SK-N-MC (cell line): ENCODE data around the gene NCBP2L.

Experiments
- EZH2 ChIP-seq: fragments of 200-600 bp; sonication (generic); IDR thresholded peaks from one replicate; pipeline ENCODE4 v1.6.1; 2017; ENCODE audit warnings: antibody characterized with exemption
- POLR2AphosphoS5 ChIP-seq: IDR thresholded peaks from 2 replicates; pipeline ENCODE4 v1.6.1; 2012; ENCODE audit warnings: mild to moderate bottlenecking, low read depth, low read length, borderline replicate concordance

DNA sequence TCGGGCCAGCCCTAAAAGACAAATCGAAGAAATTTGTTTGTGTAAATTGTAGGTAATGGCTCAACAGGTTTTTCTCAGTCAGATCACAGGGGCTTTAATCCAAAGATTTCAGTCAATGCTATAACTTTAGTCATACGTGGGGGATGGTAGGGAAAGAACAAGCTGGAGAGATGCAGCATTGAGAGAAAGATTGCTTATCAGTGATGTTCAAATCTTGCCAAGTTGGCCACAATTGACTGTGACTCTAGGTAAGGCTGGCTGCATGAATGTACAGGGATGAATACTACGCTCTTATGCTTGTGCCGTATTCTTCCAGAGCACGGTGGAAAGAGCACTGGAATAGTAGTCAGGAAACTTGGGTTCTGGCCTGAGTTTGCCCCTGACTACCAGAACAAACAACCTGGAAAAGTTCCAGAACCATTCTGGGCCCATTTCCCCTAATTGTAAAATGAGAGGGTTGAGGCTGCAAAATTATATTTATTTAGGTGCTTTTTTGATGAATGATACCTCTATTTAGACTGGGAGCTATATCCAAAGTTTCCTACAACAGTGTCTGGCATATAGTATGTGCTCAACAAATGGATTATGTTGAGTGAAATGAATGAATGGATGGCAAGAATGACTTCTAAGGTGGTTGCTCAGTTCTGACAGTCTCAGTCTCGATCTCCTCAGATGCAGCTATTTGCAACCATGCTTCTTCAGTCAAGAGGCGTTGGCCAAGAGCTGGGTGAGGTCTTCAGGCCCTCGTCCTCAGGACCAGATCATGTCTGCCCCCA is 46.4 kb upstream of the NCBP2L start:
- TF ChIP-seq POLR2AphosphoS5 (no peak), EZH2 (no peak)
